Measurements from ENCODE around the gene LIX1L. TPM values are rescaled to one million over a fixed set of nuclear protein-coding genes. Genes with fewer than 3 reads are reported as not detected.

The LIX1L gene
- polyA plus RNA-seq, 1 donor (not counting 4 experiments of a cell fraction or from before 2014, with no cell fraction given): 20.0 TPM

GRCh38 chr1:145991735-145992412 lies 34.1 kb upstream of the LIX1L start:
- DNase-seq (ENCODE audit: low read depth, low spot score) (no peak), FAIRE-seq (no peak)
- TF ChIP-seq CTCF (optimal IDR thresholded peaks at IDR 0.05 in 1 of 3, IDR thresholded peaks at IDR 0.05 in 1 of 3, conservative IDR thresholded peaks at IDR 0.05 in 1 of 3; ENCODE audit: extremely low read depth in 1 of 3, insufficient read depth in 2 of 3, low read length in 3 of 3): no peak
- TF ChIP-seq EZH2 (IDR thresholded peaks at IDR 0.05; ENCODE audit: low read length): no peak
- no peaks in the 10 kb centered on the region for H3K9me3 ChIP-seq (ENCODE audit: control insufficient read depth, low read depth, low read length)
- H3K9ac ChIP-seq (ENCODE audit: control insufficient read depth, extremely low read depth, insufficient read depth, low read length): no peak overlapping the region
- H3K36me3 ChIP-seq (ENCODE audit: control insufficient read depth in 2 of 2, extremely low read depth in 1 of 2, insufficient read depth in 2 of 2, low read length in 2 of 2): peaks cover 13 to 18% of the 10 kb centered on the region in 2 experiments
- H3K4me3 ChIP-seq (ENCODE audit: control insufficient read depth in 2 of 3, extremely low read depth in 1 of 3, insufficient read depth in 2 of 3, low read depth in 1 of 3, low read length in 3 of 3): no peak overlapping the region
- no peak overlapping the region for H3K4me2 ChIP-seq (ENCODE audit: control insufficient read depth, extremely low read depth, insufficient read depth, low read depth, low read length)
- no peaks in the 10 kb centered on the region for H3K27me3 ChIP-seq (ENCODE audit: control insufficient read depth, extremely low read depth, insufficient read depth, low read length)
- H3K9me1 ChIP-seq (ENCODE audit: control insufficient read depth, extremely low read depth, insufficient read depth, low read length): no peaks in the 10 kb centered on the region
- no peak overlapping the region for H3K27ac ChIP-seq (ENCODE audit: control insufficient read depth, insufficient read depth, low read length)
- H3K4me1 ChIP-seq (ENCODE audit: control insufficient read depth, extremely low read depth, insufficient read depth, low read length): peaks cover 21% of the 10 kb centered on the region
- peaks cover 8% of the 10 kb centered on the region for H3K79me2 ChIP-seq (ENCODE audit: control insufficient read depth, insufficient read depth, low read length)
- dilution Hi-C loops (cut with MboI; ENCODE audit: extremely low pct_ligation_motif_present, low sequenced_read_pairs): no loop called here
- H4K20me1 ChIP-seq (ENCODE audit: control insufficient read depth, extremely low read depth, insufficient read depth, low read length): no peaks in the 10 kb centered on the region
- H2AFZ ChIP-seq (ENCODE audit: control insufficient read depth, low read length): no peak overlapping the region

- no peak overlapping the region for H3K27ac ChIP-seq (ENCODE audit: control insufficient read depth, insufficient read depth, low read length)
- FAIRE-seq (no peak), DNase-seq (ENCODE audit: low read depth, low spot score) (no peak)
- H3K4me3 ChIP-seq (ENCODE audit: control insufficient read depth in 2 of 3, extremely low read depth in 1 of 3, insufficient read depth in 2 of 3, low read depth in 1 of 3, low read length in 3 of 3): no peak overlapping the region
- H3K4me1 ChIP-seq (ENCODE audit: control insufficient read depth, extremely low read depth, insufficient read depth, low read length): peaks cover 28% of the 10 kb centered on the region
- peaks cover 2% of the 10 kb centered on the region for H3K79me2 ChIP-seq (ENCODE audit: control insufficient read depth, insufficient read depth, low read length)
- no peak overlapping the region for H3K4me2 ChIP-seq (ENCODE audit: control insufficient read depth, extremely low read depth, insufficient read depth, low read depth, low read length)
- no peak overlapping the region for H3K9ac ChIP-seq (ENCODE audit: control insufficient read depth, extremely low read depth, insufficient read depth, low read length)
- no peaks in the 10 kb centered on the region for H3K9me3 ChIP-seq (ENCODE audit: control insufficient read depth, low read depth, low read length)
- no peak overlapping the region for H2AFZ ChIP-seq (ENCODE audit: control insufficient read depth, low read length)
- TF ChIP-seq CTCF (optimal IDR thresholded peaks at IDR 0.05 in 1 of 3, IDR thresholded peaks at IDR 0.05 in 1 of 3, conservative IDR thresholded peaks at IDR 0.05 in 1 of 3; ENCODE audit: extremely low read depth in 1 of 3, insufficient read depth in 2 of 3, low read length in 3 of 3) (no peak), EZH2 (IDR thresholded peaks at IDR 0.05; ENCODE audit: low read length) (no peak)
- dilution Hi-C loops (cut with MboI; ENCODE audit: extremely low pct_ligation_motif_present, low sequenced_read_pairs): no loop called here
- no peaks in the 10 kb centered on the region for H4K20me1 ChIP-seq (ENCODE audit: control insufficient read depth, extremely low read depth, insufficient read depth, low read length)
- H3K27me3 ChIP-seq (ENCODE audit: control insufficient read depth, extremely low read depth, insufficient read depth, low read length): no peaks in the 10 kb centered on the region
- H3K36me3 ChIP-seq (ENCODE audit: control insufficient read depth in 2 of 2, extremely low read depth in 1 of 2, insufficient read depth in 2 of 2, low read length in 2 of 2): peaks cover 13 to 18% of the 10 kb centered on the region in 2 experiments
- H3K9me1 ChIP-seq (ENCODE audit: control insufficient read depth, extremely low read depth, insufficient read depth, low read length): no peaks in the 10 kb centered on the region
Observed at GRCh38 chr1:145990249-145990855, 32.5 kb upstream of the LIX1L start.
